ENCODE measurements around the gene CACNA1C.
"Not testable (repeated sequence)": the region's sequence is repeated elsewhere in the genome, so short reads cannot be mapped to it uniquely, and the experiment has no call there.

Gene CACNA1C

GRCh38 chr12:2095878-2096277, 43.1 kb downstream of the CACNA1C start:
- Histone ChIP-seq H3K27me3 (replicated peaks) (no peaks in the 10 kb centered on the region), H3K36me3 (replicated peaks) (no peaks in the 10 kb centered on the region), H3K4me3 (ENCODE audit: low read depth, low read length) (no peak overlapping the region), H3K27ac (no peak overlapping the region)
- TF ChIP-seq, protein P1, sequence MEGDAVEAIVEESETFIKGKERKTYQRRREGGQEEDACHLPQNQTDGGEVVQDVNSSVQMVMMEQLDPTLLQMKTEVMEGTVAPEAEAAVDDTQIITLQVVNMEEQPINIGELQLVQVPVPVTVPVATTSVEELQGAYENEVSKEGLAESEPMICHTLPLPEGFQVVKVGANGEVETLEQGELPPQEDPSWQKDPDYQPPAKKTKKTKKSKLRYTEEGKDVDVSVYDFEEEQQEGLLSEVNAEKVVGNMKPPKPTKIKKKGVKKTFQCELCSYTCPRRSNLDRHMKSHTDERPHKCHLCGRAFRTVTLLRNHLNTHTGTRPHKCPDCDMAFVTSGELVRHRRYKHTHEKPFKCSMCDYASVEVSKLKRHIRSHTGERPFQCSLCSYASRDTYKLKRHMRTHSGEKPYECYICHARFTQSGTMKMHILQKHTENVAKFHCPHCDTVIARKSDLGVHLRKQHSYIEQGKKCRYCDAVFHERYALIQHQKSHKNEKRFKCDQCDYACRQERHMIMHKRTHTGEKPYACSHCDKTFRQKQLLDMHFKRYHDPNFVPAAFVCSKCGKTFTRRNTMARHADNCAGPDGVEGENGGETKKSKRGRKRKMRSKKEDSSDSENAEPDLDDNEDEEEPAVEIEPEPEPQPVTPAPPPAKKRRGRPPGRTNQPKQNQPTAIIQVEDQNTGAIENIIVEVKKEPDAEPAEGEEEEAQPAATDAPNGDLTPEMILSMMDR (IDR thresholded peaks at IDR 0.05; ENCODE audit: low read depth, low read length, missing control alignments) = no peak
- in situ Hi-C loops (cut with HindIII; ENCODE audit: low pct_ligation_motif_present, low sequenced_read_pairs) = no loop called here
- no peak for DNase-seq

- no peak overlapping the region for H3K4me3 ChIP-seq (ENCODE audit: low read depth, low read length)
- TF ChIP-seq, protein P1 (IDR thresholded peaks at IDR 0.05; ENCODE audit: low read depth, low read length, missing control alignments) = no peak
- in situ Hi-C loops (cut with HindIII; ENCODE audit: low pct_ligation_motif_present, low sequenced_read_pairs) = no loop called here
- DNase-seq = no peak
- no peak overlapping the region for H3K27ac ChIP-seq
- no peaks in the 10 kb centered on the region for H3K27me3 ChIP-seq (replicated peaks)
- H3K36me3 ChIP-seq (replicated peaks) = no peaks in the 10 kb centered on the region
Observed at GRCh38 chr12:2097617-2098016, 44.8 kb downstream of the CACNA1C start.

DNA sequence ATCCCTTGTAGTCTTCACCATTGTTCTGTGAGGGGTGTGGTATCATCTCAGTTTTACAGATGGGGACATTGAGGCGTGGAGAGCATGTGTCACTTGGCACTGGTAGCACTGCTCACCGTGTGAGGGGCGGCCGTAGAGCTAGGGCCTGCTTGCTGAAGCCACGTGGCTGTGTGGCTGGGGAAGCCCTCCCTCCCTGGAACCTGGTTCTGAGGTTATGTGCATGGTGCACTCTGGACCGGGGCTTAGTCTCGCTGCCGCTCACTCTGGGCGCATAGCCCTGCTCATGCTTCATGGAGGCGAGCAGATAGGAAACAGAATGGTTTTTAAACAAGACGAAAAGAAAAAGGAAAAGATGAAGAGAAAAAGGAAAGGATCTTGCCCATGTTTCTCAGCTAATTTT, 46.1 kb downstream of the CACNA1C start:
- in situ Hi-C loops (cut with HindIII; ENCODE audit: low pct_ligation_motif_present, low sequenced_read_pairs) = no loop called here

DNA sequence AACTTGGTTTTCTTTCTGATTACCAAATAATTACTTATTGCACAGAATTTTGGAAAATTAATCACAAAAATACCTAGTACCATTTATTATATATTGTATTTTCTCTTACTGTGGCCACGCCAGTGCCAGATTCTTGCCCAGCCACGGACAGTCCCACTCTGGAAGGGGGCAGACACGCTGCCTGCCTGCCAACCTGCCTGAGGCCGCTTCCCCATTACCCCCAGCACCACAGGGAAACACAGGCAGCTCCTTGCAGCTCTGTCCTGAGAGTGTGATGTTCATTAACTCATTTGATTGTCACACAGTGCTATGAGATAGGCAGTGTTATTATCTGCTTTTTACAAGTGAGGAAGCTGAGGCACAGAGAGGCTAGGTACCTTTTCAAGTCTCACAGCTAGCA, 46.8 kb downstream of the CACNA1C start:
- no peak overlapping the region for H3K27ac ChIP-seq
- in situ Hi-C loops (cut with HindIII; ENCODE audit: low pct_ligation_motif_present, low sequenced_read_pairs) = no loop called here
- H3K27me3 ChIP-seq (replicated peaks) = no peaks in the 10 kb centered on the region
- H3K4me3 ChIP-seq (ENCODE audit: low read depth, low read length) = no peak overlapping the region
- DNase-seq = no peak
- no peaks in the 10 kb centered on the region for H3K36me3 ChIP-seq (replicated peaks)
- TF ChIP-seq, protein P1 (IDR thresholded peaks at IDR 0.05; ENCODE audit: low read depth, low read length, missing control alignments) = no peak

More for the DNA sequence above, 46.1 kb downstream of the CACNA1C start:
- no peaks in the 10 kb centered on the region for H3K36me3 ChIP-seq (replicated peaks)
- no peak overlapping the region for H3K27ac ChIP-seq
- H3K27me3 ChIP-seq (replicated peaks) = no peaks in the 10 kb centered on the region
- DNase-seq = no peak
- H3K4me3 ChIP-seq (ENCODE audit: low read depth, low read length) = no peak overlapping the region
- TF ChIP-seq, protein P1 (IDR thresholded peaks at IDR 0.05; ENCODE audit: low read depth, low read length, missing control alignments) = no peak

- Histone ChIP-seq H3K27me3 (replicated peaks) (no peaks in the 10 kb centered on the region), H3K36me3 (replicated peaks) (no peaks in the 10 kb centered on the region), H3K4me3 (ENCODE audit: low read depth, low read length) (no peak overlapping the region), H3K27ac (no peak overlapping the region)
- in situ Hi-C loops (cut with HindIII; ENCODE audit: low pct_ligation_motif_present, low sequenced_read_pairs) = no loop called here
- TF ChIP-seq, protein P1 (IDR thresholded peaks at IDR 0.05; ENCODE audit: low read depth, low read length, missing control alignments) = no peak
- DNase-seq = no peak
Observed at GRCh38 chr12:2101359-2101758, 48.6 kb downstream of the CACNA1C start.

GRCh38 chr12:2101771-2102170, 49.0 kb downstream of the CACNA1C start:
- in situ Hi-C loops (cut with HindIII; ENCODE audit: low pct_ligation_motif_present, low sequenced_read_pairs) = no loop called here
- Histone ChIP-seq H3K36me3 (replicated peaks) (no peaks in the 10 kb centered on the region), H3K27ac (no peak overlapping the region), H3K4me3 (ENCODE audit: low read depth, low read length) (no peak overlapping the region), H3K27me3 (replicated peaks) (no peaks in the 10 kb centered on the region)
- DNase-seq = no peak
- TF ChIP-seq, protein P1 (IDR thresholded peaks at IDR 0.05; ENCODE audit: low read depth, low read length, missing control alignments) = no peak

DNA sequence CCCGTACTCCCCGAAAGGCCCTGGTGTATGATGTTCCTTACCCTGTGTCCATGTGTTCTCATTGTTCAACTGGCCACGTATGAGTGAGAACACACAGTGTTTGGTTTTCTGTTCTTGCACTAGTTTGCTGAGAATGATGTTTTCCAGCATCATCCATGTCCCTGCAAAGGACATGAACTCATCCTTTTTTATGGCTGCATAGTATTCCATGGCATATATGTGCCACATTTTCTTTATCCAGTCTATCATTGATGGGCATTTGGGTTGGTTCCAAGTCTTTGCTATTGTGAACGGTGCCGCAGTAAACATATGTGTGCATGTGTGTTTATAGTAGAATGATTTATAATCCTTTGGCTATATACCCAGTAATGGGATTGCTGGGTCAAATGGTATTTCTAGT, 49.9 kb downstream of the CACNA1C start:
- H3K4me3 ChIP-seq (ENCODE audit: low read depth, low read length); in situ Hi-C loops (cut with HindIII; ENCODE audit: low pct_ligation_motif_present, low sequenced_read_pairs); DNase-seq: not testable (repeated sequence)

DNA sequence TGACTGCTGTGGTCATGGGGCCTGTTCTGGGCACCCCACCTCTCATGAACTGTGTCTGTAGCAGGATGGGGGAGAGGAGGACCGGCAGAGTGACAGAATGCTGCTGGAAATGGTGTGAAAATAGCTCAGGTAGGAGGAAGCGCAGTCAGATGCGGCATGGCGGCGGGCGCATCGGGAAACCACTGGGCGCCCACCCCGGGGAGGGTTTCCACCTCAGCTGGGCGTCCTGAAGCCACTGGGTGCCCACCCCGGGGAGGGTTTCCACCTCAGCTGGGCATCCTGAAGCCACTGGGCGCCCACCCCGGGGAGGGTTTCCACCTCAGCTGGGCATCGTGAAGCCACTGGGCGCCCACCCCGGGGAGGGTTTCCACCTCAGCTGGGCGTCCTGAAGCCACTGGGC, 52.6 kb downstream of the CACNA1C start:
- DNase-seq; in situ Hi-C loops (cut with HindIII; ENCODE audit: low pct_ligation_motif_present, low sequenced_read_pairs): not testable (repeated sequence)

More for the DNA sequence above, 49.9 kb downstream of the CACNA1C start:
- not testable (repeated sequence) for H3K36me3 ChIP-seq (replicated peaks); H3K27ac ChIP-seq; H3K27me3 ChIP-seq (replicated peaks)

More for the DNA sequence above, 52.6 kb downstream of the CACNA1C start:
- not testable (repeated sequence) for H3K36me3 ChIP-seq (replicated peaks); H3K27me3 ChIP-seq (replicated peaks); H3K27ac ChIP-seq; H3K4me3 ChIP-seq (ENCODE audit: low read depth, low read length)

All from brain microvascular endothelial cell (primary cell).